Glomerular visceral epithelial cell (primary cell): Measurements from ENCODE around the gene PNMA1.

Source experiments
- DNase-seq: peaks from one replicate; pipeline ENCODE4 v3.0.0-alpha.2; 2016; ENCODE audit errors: extremely low spot score

The PNMA1 gene

GRCh38 chr14:73713803-73714655 lies at the start of gene PNMA1:
Gene PNMA1 (minus strand): TSS chr14:73714384. CDS start chr14:73713639, 745 bp downstream.
- DNase-seq = peak; percentile 90

DNA sequence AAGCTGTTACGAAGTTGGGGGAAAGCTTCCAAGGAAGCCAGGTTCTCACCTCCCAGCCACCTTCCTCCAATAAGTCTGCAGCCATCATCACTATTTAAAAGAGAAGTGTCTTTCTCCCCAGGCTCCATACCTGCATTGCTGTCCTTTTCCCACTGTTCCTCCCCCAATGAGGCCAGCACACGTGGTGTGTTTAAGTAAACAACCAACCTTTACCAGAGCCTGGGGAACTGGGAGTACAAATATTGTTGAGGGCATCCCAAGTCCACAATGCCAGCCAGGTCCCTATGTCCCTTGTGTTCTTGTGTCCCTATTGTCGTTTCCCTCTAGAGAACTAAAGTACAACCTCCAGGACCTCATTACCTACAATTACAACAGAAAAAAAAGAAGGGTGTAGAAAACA lies 49.2 kb upstream of the PNMA1 start:
- no peak for DNase-seq

- DNase-seq = peak; percentile 65
These were observed 48.2 kb upstream of the PNMA1 start for GRCh38 chr14:73762375-73762822.

DNA sequence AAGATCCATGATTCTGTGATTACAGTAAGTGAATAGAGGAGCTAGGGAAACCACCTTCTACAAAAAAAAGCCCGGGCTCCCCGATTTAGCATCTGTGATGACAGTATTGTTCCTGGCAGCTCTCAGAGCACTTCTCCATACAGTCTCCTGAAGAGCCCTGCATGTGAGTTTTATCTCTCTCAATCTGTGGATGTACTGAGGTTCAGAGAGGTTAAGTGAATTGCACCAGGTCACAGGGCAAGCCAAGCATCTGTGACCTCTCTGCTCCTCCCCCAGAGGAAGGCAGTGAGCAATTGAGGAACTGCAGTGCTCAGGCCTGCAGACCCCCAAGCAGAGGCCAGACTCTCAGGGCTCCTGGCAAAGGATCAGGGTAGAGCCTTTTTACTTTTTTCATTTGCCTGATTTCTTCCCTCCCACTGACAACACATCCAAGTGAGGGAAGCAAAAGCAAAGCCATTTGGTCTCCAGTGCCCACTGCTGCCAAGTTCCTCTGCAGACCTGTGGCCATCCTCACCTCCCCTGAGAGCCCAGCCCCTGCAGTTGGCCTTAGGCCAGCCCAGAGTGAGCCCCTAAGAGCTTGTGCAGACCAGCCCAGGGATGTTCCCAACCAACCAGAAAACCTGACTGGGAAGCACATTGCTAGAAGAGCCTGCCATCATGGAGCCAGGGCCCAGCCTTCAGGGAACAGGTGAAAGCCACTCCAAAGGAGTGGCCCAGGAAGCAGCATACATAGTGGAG lies 47.6 kb upstream of the PNMA1 start:
- DNase-seq = no peak

GRCh38 chr14:73760598-73761586 lies 46.7 kb upstream of the PNMA1 start:
- DNase-seq = no peak

- peak; percentile 99 for DNase-seq
These were observed 45.8 kb upstream of the PNMA1 start for GRCh38 chr14:73759714-73760597.

DNA sequence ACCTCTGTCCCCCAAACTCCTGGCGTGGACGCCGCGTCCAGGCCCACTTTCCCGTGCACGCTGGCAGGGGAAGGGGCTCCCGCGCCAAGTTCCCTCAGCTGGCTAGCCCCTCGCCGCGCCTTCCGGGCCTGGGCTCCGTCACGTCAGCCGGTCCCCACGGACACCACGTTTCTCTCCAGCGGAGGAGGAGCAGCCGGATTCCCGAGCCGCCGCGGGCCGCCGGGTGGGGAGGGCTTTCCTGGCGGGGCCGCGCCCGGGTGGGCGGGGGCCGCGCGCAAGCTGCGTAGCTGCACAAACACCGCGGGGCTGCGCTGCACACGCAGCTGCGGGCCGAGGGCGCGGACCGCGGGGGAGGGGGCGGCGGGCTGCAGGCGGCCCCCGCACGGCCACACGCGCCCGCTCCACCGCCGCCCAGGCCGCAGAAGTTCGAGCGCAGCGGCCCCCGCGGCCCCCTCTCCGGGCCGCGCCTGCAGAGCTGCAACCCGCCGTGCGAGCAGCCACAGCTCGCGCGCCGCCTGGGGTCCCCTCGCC lies 45.1 kb upstream of the PNMA1 start:
- peak; percentile 60 for DNase-seq

DNA sequence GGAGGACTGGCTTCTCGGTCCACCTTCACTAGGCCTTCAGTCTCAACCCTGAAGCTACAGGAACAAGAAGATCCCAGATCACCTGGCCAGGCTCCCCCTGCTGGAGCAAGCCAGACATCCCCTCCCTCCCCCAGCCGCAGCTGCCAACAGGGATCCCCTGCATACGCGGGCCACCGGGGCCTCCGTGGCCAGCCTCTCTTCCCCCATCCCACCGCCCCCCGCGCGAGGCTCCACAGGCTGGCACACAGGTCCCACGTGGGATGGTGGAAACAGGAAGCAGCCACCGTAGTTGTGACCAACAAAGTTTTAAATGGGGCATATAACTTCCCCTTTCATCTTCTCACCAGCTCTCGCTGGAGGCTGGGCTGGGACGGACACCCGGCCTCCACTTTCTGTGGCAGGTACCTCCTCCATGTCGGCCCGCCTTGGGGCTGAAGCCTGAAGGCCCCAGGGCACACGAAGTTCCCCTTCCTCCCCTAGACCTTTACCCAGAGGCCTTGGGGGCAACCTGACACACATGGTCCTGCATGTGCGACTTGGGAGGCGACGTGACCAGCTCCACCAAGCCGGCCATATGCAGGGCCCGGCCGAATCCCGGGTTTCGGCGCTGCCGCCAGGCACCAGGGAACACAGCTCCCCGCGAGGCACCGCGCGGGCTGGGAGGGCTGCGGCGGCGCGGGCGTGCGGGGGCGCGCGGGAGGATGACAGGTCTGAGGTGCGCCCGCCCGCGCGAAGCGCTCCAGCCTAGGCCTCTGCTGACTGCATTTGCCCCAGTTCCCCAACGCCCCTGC lies 44.4 kb upstream of the PNMA1 start:
- peak; percentile 81 for DNase-seq

DNA sequence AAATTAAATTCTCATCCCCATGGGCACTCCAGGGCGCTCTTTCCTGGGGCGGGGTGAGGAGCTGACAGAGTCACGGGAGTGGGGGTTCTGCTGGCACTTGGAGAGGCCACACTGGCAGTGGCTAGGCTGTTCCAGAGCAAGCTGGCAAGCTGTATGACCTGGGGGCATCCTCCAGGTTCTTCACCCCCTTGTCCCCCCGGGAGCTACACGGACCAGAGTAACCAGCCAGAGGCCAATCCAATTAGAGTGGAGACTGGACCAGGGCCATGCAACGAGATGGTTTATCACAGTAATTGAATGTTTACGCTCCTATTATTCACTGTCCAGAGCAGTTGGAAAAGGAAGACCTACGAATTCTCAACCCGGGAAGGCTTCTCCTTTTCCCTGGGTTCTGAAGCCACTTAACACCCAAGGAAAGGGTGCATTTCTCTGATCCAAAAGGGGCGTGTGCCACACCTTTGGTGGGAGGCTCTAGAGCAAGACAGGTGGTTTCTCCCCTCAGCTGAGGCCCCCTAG lies 43.8 kb upstream of the PNMA1 start:
- no peak for DNase-seq

DNA sequence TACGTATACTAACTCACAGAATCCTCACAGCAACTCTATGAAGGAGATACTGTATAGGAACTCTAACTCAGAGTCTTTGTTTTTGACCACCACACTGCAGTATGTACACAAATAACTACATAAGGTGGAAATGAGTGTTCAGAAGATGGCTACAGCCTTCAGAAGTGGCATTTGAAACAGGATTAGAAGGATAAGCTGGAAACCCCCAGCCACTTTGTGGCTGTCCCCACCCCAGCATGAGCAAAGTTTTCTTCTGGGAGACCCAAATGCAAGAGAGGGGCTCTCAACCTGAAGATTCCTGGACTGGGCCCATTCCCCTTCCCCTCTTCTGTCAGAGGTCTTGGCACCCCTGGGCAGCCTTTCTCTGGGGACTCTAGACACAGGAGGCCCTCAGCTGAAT lies 43.2 kb upstream of the PNMA1 start:
- no peak for DNase-seq

GRCh38 chr14:73755434-73756014 lies 41.3 kb upstream of the PNMA1 start:
- DNase-seq = no peak

DNA sequence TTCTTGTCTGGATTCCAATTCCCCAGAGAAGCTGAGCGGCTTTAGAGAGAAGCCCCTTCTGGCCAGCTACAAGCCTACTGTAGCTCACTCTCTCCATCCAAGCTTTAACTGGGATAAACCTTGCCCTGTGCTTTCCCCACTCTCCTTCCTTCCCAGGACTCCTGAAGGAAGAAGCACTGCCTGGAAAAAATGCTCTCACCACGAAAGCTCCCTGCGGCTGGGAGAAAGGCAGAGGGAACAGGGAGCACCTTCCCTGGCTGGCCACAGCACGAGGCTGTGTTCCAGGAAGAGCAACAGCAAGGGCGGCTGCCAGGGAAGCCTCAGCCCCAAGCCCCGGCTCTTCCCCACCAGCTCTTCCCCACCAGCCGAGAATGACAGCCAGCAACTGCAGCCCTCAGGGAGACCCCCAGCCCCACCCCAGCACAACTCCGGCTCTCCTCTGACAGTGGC lies 40.8 kb upstream of the PNMA1 start:
- DNase-seq = peak; percentile 53

DNA sequence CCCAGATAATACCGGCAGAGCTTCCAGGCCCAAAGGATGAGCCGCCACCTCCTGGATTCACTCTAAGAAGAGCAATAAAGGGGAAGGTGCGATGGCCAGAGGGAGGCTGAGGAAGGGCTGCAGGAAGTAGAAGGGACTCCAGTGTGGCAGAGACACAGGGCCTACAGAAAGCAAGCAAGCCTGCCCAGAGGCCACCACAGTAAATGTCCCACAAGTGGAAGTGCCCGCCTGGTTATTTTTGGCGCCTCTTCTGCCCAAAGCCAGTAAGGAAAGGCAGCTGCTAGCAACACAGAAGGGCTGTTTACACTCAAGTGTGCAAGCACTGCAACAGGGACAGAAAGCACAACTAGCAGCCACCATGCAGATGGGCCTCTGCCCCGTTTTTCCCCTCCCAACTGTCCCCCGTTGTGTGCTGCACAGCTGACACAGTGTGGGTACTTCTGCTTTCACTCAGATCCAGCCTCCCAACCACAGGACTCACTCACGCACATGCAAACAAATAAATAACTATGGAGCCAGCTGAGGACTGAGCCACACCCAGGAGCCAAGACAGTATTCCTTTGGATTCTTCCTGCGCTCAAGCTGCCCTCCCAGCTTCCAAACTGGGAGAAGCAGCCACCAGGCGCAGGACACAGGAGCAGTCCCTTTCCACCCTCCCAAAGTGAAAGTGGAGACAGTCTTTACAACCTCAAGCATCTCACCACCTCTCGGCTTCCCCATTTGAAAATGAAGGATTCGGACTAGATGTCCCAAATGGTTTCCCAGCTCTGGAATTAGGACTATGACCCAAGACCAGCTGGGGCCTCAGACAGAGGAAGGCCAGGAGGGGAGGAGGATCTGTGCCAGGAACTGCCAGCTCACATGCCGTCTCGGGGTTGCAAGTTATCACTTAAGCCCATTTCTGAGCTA lies 40.0 kb upstream of the PNMA1 start:
- no peak for DNase-seq

DNA sequence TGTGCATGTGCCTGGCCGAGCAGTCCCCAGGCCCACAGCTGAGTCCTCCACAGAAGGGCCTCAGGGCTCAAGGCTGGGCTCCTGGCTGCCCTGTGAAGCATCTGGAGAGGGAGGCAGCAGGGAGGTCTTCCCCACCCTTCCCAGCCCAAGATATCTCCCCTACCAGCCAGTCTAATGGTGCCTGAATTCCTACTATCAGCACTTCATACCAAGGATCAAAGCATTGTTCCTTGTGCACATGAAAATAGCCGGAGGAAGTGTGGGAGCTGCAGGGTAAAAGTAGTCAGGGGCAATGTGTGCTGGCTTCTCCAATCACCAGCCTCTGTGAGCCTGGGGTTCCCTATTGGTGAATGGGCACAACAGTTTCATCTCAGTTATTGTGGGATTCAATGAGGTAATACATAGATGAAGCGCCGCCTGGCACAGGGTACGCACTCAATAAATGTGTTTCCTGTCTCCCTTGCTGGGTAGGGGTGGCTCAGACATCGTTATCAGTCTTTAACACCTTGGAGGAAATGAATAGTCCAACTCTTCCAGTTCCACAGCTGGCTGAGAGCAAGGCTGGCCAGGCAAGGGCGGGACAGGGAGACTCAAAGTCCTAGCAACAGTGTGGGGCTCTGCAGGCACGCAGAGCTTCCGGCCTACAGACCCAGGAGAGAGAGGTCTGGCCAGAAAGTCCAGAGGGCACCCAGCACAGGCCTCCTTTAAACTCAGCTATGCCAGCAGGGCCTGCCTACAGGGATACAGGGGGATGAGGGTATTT lies 39.1 kb upstream of the PNMA1 start:
- peak; percentile 54 for DNase-seq

DNA sequence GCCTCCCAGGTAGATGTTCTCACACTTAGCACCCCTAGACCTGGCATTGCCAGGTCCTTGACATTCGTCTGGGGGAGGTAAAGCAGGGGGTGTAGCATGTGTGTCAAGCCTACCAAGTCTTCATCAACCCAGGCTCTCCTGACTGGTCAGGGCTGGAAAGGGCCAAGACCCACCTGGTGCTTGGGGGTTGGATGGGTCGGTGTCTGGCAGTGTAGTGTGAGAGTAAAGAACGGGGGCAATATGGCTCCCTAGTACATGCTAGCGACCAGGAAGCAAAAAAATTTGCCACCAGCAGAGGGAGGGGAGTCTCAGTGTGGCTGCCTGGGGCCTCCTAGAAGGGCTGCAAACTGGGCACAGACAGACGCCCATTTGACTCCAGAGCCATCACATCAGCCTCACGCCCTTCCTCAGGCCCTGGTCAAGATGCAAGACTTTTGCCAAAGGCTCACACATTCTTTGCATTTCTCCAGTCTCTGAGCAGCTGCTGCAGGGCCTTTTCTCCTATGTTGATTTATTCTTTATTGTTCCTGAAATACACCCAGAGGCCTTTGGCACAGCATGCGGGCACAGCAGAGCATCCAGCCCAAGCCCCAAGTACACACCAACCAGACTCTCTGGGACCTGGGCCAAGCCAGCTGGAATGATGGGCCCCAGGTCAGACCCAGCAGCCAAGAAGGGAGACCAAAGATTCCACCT lies 38.3 kb upstream of the PNMA1 start:
- peak; percentile 77 for DNase-seq

- no peak for DNase-seq
These were observed 37.0 kb upstream of the PNMA1 start for GRCh38 chr14:73751157-73751691.
